ENCODE measurements around the gene PPP2CA. TPM values are rescaled to one million over a fixed set of nuclear protein-coding genes. Genes with fewer than 3 reads are reported as not detected.

PPP2CA gene
- total RNA-seq, 2 donors from 2014 or later: 126 to 185 TPM

DNA sequence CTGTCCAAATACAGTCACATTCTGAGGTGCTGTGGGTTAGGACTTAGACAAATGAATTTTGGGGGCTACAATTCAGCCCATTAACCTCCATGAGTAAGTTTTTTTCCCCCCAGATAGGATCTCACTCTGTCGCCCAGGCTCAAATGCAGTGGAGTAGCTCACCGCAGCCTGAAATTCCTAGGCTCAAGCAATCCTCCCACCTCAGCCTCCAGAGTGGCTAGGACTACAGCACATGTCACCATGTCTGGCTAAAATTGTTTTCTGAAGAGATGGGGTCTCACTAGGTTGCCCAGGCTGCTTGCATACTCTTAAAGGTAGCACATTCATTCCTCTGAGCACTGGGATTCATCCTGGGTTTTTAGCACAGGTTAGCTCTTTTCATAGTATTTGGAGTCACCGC is 22.2 kb downstream of the PPP2CA start:
- no peak overlapping the region for H3K4me3 Mint-ChIP-seq
- no peaks in the 10 kb centered on the region for H3K27me3 Mint-ChIP-seq
- H3K27ac Mint-ChIP-seq: peak overlapping the region in 1 of 2 donors; percentile 36
- ATAC-seq: no peak
- H3K9me3 Mint-ChIP-seq: no peaks in the 10 kb centered on the region
- peaks cover 36% of the 10 kb centered on the region for H3K36me3 Mint-ChIP-seq
- H3K4me1 Mint-ChIP-seq (ENCODE audit: low read depth in 2 of 2): peaks cover 15 to 26% of the 10 kb centered on the region in 2 donors
- DNase-seq (ENCODE audit: low spot score): no peak

DNA sequence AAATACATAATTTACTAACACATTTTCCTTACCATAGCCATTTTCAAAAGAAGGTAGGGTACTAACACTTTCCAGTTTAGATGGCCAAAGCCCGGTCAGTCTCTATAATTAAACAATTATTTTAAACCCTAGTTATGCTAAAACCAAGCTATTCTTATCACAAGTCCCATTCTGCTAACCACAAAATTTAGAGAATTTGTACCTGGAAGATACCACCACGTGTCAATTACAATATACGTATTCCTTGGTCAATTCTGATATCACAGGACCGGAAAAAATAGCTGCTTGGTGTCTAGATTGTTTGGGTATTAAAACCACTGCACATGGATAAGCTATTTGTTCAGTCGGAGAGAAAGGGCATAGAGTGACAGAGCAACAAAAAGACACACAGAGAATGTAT is 30.2 kb downstream of the PPP2CA start:
- Mint-ChIP-seq H3K36me3 (peaks cover 20% of the 10 kb centered on the region), H3K27me3 (no peaks in the 10 kb centered on the region), H3K4me3 (no peak overlapping the region), H3K9me3 (no peaks in the 10 kb centered on the region), H3K4me1 (ENCODE audit: low read depth in 2 of 2) (no peaks in the 10 kb centered on the region), H3K27ac (no peak overlapping the region)
- DNase-seq (ENCODE audit: low spot score) (no peak), ATAC-seq (no peak)

DNA sequence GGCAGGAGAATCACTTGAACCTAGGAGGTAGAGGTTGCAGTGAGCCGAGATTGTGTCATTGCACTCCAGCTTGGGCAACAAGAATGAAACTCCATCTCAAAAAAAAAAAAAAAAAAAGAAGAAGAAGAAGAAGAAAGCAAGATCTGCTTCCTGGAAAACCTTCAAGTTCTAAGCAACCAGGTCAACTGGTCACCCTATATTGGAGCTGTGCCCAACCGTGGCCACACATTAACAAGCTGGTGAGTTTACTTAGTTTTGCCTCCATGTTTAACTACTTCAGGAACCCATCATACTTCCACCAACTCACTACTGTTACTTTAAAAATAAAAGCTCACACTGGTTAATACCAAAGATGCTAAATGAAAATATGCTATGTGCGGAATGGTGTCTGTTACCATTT is 36.8 kb downstream of the PPP2CA start:
- no peak overlapping the region for H3K27ac Mint-ChIP-seq
- no peaks in the 10 kb centered on the region for H3K36me3 Mint-ChIP-seq
- DNase-seq (ENCODE audit: low spot score) (no peak), ATAC-seq (no peak)
- peaks cover 0 to 8% of the 10 kb centered on the region in 2 donors for H3K4me1 Mint-ChIP-seq (ENCODE audit: low read depth in 2 of 2)
- no peak overlapping the region for H3K4me3 Mint-ChIP-seq
- H3K9me3 Mint-ChIP-seq: no peaks in the 10 kb centered on the region
- no peaks in the 10 kb centered on the region for H3K27me3 Mint-ChIP-seq

DNA sequence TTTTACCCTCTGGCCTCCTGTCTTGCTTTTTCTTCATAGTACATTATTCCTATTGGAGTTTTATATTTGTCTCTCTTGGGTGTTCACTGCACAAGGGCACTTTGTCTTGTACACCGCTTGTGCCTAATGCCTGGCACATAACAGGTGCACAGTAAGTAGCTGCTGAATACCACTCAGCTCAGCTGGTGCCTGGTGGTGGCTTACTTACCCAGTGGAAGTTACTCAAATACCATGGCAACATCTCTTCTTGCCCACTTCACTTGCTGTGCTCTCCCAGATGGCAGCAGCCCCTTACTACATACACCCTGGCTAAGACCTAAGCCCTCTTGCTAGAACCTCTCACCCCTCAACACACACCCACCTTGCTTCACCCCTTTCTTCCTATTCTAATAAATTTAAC is 37.8 kb downstream of the PPP2CA start:
- no peaks in the 10 kb centered on the region for H3K27me3 Mint-ChIP-seq
- H3K9me3 Mint-ChIP-seq: no peaks in the 10 kb centered on the region
- ATAC-seq (no peak), DNase-seq (ENCODE audit: low spot score) (no peak)
- no peak overlapping the region for H3K4me3 Mint-ChIP-seq
- H3K27ac Mint-ChIP-seq: peak overlapping the region in 1 of 2 donors; percentile 45
- H3K4me1 Mint-ChIP-seq (ENCODE audit: low read depth in 2 of 2): peaks cover 0 to 8% of the 10 kb centered on the region in 2 donors
- no peaks in the 10 kb centered on the region for H3K36me3 Mint-ChIP-seq

DNA sequence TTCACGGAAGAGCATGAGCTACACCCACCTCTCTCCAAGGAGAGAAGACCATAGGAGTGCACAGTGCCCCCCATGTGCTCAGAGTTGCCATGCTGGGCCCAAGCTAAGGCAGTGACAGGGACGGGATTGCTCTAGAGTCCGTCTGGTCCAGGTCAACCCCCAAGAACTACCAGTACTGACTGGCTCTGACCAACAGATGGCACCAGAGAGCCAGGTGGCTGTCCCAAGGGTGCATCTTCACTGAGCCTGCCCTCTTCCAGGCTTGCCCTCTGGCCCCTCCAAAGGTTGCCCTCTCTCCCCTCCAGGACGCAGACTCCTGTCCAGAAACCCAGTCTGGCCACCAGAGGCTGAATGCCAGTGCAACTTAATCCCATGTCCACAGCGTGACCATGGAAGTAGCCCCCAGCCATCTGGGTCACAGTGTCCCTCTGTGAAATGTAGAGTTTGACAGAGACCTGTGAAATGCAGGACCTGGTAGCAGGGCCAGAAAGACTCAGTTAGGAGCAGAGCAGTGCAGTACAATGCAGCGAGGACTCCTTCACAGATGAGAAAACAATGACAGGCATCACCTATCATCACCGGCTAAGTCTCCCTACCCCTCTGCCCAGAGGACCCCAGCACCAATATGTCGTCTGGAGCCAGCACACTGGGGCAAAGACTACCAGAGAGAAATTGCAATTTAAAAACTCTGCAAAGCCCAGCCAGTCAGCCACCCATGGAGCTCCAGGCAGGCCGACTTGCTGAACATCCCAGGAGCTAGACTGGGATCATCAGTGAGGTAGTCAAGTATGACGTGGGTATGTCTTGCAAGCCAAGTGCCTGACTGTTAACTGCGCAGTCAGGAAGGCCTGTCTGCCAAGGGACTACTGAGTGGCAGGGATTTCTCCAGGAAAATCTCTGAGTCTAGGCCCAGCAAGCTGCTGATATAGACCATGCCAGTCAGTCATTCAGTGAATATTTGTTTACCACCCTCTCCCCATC is 41.4 kb downstream of the PPP2CA start:
- H3K27me3 Mint-ChIP-seq: no peaks in the 10 kb centered on the region
- H3K9me3 Mint-ChIP-seq: no peaks in the 10 kb centered on the region
- ATAC-seq (peak; percentile 89 to 92), DNase-seq (ENCODE audit: low spot score) (peak; percentile 76)
- H3K36me3 Mint-ChIP-seq: no peaks in the 10 kb centered on the region
- H3K4me1 Mint-ChIP-seq (ENCODE audit: low read depth in 2 of 2): peaks cover 0 to 8% of the 10 kb centered on the region in 2 donors
- H3K27ac Mint-ChIP-seq: peak overlapping the region in 1 of 2 donors; percentile 13
- H3K4me3 Mint-ChIP-seq: no peak overlapping the region

DNA sequence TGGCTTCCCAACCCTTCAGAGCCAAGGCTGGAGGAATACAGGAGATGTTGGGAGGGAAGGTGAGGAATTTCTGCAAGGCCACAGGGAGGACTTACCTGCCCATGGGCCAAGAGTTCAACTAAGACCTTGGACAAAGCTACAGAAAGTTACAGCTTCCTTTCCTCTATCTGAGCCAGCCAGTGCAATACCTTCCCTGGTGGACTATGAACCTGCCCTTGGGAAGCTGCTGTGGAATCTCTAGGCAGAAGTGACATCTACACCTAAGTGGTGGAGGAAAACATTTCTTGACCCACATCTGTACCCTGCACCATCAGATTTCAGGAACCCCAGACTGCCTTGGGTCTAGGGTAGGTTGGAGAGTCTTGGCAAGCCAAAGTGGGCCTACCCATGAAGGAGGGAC is 42.4 kb downstream of the PPP2CA start:
- Mint-ChIP-seq H3K36me3 (no peaks in the 10 kb centered on the region), H3K4me1 (ENCODE audit: low read depth in 2 of 2) (peaks cover 0 to 8% of the 10 kb centered on the region in 2 donors), H3K9me3 (no peaks in the 10 kb centered on the region), H3K27ac (no peak overlapping the region), H3K4me3 (no peak overlapping the region), H3K27me3 (no peaks in the 10 kb centered on the region)
- DNase-seq (ENCODE audit: low spot score) (no peak), ATAC-seq (no peak)

DNA sequence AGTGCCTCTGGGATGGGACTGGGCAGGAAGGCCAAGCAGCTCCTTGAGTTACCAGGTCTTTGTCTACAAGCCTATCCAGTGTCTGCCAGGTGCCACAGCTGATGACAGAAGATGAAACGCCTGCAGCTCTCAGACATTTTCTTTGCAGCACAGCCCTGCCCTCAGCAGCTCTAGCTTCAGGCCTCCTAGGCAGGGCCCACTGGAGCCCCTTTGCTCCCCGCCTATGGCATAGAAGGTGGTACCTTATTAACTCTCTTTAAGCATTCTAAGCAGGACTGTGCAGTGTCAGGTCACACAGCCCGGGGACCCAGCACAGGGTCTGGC is 47.8 kb downstream of the PPP2CA start:
- Mint-ChIP-seq H3K27me3 (no peaks in the 10 kb centered on the region), H3K36me3 (peaks cover 5% of the 10 kb centered on the region), H3K4me1 (ENCODE audit: low read depth in 2 of 2) (peaks cover 17 to 19% of the 10 kb centered on the region in 2 donors), H3K9me3 (no peaks in the 10 kb centered on the region), H3K4me3 (peak overlapping the region; percentile 88), H3K27ac (peak overlapping the region; percentile 83 to 96)
- ATAC-seq (no peak), DNase-seq (ENCODE audit: low spot score) (no peak)

DNA sequence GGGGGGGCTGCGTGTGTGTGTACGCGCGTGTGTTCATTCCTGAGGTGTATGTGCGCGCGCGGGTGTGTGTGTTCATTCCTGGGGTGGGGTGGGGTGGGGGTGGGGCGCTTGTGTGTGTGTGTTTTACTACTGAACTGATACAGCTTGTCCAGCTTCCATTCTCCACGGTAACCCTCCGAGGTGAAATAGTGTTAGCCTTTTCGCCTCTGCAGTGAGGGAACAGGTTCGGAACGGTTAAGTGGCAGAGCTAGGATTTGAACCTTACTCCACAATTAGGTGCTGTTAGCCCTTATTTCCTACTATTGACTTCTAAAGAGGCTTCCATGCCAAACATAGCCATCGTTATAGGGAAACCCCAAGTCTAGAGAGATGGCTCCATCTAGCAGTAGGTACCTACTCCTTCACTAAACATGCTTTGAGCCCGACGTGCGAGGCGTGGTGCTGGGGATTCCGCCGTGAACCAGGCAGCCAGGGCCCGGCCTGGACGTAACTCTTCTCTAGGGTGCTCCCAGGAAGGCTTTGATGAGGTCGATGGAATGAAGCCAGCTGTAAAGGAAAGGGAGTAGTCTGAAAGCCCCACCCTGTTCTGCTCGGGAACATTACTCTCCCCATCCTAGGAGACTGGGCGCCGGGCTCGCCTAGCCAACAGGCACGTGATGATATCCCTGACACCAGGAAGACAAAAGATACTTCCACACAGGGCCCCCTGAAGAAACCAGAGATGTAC is 48.3 kb downstream of the PPP2CA start:
- Mint-ChIP-seq H3K4me1 (ENCODE audit: low read depth in 2 of 2) (peaks cover 18 to 20% of the 10 kb centered on the region in 2 donors), H3K4me3 (peak overlapping the region; percentile 88), H3K9me3 (no peaks in the 10 kb centered on the region), H3K27me3 (no peaks in the 10 kb centered on the region), H3K27ac (peak overlapping the region; percentile 83 to 96), H3K36me3 (peaks cover 6% of the 10 kb centered on the region)
- ATAC-seq (peak in 1 of 2 donors; percentile 41), DNase-seq (ENCODE audit: low spot score) (no peak)

DNA sequence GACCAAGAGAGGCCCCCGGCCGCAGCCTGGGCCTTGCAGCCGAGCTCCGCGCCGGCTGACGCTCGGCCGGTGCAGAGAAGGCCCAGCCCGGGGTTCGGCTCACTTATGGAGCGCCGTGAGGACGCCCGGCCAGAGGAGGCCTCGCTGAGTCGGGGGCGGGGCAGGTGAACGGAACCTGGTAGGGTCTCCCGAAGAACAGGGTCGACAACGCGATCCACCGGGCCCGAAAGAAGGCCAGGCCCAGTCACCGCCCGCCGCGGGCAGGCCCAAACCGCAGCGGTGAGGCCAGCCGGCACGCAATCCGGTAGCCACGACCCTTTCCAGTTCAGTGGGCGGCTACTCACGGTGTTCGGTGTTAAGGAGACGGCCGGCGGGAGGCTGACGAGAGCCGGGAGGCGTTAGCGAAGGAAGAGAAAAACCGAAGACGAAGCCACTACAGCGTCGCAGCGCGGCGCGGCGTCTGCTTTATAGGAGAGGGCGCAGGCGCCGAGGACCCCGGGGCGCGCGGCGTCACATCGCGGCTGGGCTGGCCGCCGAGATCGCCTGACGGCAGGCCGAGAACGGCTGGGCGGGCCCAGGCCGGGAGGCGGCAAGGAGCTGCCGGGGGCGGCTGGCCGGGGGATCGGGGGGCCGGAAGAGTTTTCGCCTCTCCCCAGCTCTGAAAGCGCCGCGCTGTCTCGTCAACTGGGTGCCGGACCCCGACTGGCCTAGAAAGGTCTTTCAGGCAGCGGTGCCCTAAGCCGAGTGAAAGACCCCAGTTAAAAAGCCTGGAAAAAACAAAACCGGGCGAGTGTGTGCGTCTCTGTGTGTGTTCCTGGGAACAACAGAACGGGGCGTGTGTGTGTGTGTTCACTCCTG is 49.1 kb downstream of the PPP2CA start, which contains the start of gene SKP1:
SKP1 (minus strand) TSS at position 440 of the 858 bp plus-strand sequence. CDS start 2,928 bp downstream, outside the sequence.
- ATAC-seq (peak; percentile 94), DNase-seq (ENCODE audit: low spot score) (peak; percentile 91)
- Mint-ChIP-seq H3K4me3 (peak within 1 kb of the TSS; percentile 88), H3K36me3 (peaks cover 12% of the 10 kb centered on the region), H3K27me3 (no peaks in the 10 kb centered on the region), H3K4me1 (ENCODE audit: low read depth in 2 of 2) (peaks cover 24 to 26% of the 10 kb centered on the region in 2 donors), H3K27ac (peak within 1 kb of the TSS; percentile 83 to 96), H3K9me3 (no peaks in the 10 kb centered on the region)

DNA sequence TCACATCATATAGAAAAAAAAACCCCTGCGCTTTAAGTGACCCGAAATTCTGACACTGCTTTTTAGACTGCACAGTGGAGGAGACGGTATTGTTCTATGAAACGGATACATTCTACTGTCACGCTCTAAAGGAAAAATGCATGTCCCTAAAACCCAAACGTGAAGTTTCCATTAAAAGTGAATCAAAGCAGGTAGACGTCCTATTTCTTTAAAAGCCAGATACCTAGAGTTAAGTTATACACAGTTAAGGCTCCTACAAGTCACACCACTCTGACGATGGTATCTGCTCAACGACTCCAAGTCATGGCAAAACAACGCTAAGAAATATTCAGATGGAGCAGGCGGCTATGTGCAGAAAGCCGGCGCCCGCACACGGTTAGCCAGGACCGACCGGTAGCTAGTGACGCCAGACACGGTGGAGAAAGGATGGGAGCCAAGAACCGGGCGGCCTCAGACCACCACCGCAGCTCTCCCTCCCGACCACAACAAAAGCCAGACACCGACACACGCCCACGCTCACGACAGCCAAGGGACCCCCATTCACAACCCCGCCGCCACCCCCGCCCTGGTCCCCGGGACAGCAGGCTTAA is 49.9 kb downstream of the PPP2CA start:
- H3K36me3 Mint-ChIP-seq: peaks cover 17% of the 10 kb centered on the region
- ATAC-seq (peak; percentile 54 to 56), DNase-seq (ENCODE audit: low spot score) (no peak)
- H3K27me3 Mint-ChIP-seq: no peaks in the 10 kb centered on the region
- peak overlapping the region; percentile 88 for H3K4me3 Mint-ChIP-seq
- H3K27ac Mint-ChIP-seq: peak overlapping the region; percentile 83 to 96
- H3K9me3 Mint-ChIP-seq: no peaks in the 10 kb centered on the region
- peaks cover 30 to 33% of the 10 kb centered on the region in 2 donors for H3K4me1 Mint-ChIP-seq (ENCODE audit: low read depth in 2 of 2)

DNA sequence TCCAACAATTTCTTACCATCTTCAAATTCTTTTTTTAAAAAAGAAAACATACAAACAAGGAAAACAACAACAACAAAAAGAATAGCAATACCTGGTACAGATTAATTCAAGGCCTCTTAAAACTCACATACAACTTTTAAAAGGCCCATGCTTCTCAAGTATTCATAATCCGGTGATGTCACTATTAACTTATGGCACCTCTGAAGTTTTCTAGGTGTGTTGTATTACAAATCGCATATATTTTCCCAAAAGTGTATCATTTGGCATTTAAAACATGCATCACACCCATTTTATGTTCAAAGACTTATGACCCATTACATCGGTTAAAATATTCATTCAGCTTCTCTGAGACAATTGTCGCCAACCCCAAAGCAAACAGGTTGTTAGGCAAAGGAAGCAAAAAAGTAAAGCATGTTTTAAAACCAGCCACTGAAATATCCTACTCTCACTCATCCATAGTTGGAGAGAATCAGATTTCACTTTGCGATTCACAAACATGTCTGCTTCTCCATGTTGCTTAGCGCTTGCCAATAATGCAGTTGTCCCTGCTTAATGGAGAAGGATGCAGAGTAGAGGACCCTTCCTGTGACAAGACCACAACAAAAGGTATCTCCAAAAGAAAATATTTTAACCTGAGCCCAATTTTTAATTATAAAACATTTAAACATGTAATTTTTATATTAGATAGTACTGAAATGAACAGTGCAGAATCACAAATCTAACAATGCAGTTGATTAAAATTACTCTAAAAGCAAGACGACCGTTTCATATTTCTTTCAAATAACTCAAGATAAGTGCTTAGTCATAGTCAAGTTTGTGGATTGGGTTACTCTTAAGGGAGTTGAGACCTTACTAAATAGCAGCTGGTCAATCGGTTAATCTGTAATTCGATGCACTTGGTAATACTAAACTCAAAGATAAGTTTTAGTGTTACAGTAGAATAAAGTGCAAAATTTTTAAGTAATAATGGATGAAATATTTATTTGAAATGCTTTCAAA is 50.7 kb downstream of the PPP2CA start:
- Mint-ChIP-seq H3K27me3 (no peaks in the 10 kb centered on the region), H3K9me3 (no peaks in the 10 kb centered on the region), H3K4me1 (ENCODE audit: low read depth in 2 of 2) (peaks cover 30 to 34% of the 10 kb centered on the region in 2 donors), H3K4me3 (peak overlapping the region; percentile 88), H3K27ac (peak overlapping the region; percentile 83 to 96), H3K36me3 (peaks cover 17% of the 10 kb centered on the region)
- DNase-seq (ENCODE audit: low spot score) (no peak), ATAC-seq (no peak)

DNA sequence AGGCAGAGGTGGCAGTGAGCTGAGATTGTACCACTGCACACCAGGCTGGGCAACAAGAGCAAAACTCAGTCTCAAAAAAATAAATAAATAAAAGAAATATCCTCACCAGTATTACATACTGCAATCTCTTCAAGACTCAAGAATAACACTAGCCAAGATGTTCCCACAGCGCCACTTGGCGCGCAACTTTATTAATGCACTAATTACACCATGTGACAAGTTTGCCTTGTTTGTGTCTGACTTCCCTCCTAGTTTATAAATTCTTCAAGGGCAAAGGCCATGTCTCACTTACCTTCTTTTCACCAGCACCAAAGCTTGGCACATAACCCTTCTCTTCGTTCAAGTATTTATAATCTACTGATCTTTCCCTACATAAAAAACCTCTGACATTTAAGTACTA is 53.9 kb downstream of the PPP2CA start:
- peaks cover 34 to 44% of the 10 kb centered on the region in 2 donors for H3K4me1 Mint-ChIP-seq (ENCODE audit: low read depth in 2 of 2)
- H3K36me3 Mint-ChIP-seq: peaks cover 24% of the 10 kb centered on the region
- ATAC-seq (no peak), DNase-seq (ENCODE audit: low spot score) (no peak)
- no peaks in the 10 kb centered on the region for H3K9me3 Mint-ChIP-seq
- no peaks in the 10 kb centered on the region for H3K27me3 Mint-ChIP-seq
- no peak overlapping the region for H3K4me3 Mint-ChIP-seq
- peak overlapping the region in 1 of 2 donors; percentile 62 for H3K27ac Mint-ChIP-seq
